GM12872 (cell line): ENCODE results near the gene RIMBP2.

Experiments used
- TF ChIP-seq, protein P1 (sequence below): IDR thresholded peaks from 3 replicates; pipeline ENCODE4 v1.5.1; 2011; ENCODE audit warnings: low read depth, mild to moderate bottlenecking, low read length, moderate library complexity; ENCODE audit not compliant: insufficient read depth

Gene RIMBP2

DNA sequence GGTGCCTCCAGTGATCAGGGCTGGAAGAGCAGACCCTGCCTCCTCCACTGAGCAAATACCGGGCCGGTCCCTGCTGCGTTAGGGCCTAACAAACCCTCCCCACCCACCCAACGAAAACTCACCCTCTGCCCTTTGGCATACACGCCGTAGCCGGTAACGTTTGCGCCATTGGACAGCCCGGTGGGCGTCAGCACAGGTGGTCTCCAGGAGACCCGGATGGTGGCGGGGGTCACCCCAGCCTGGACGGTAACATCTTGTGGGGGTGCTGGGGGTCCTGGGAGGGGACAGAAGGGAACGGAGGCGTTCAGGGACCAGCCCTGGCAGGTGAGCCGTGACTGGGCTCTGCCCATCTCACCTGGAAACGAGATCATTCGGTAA is 277.9 kb downstream of the RIMBP2 start:
- TF ChIP-seq, protein P1, sequence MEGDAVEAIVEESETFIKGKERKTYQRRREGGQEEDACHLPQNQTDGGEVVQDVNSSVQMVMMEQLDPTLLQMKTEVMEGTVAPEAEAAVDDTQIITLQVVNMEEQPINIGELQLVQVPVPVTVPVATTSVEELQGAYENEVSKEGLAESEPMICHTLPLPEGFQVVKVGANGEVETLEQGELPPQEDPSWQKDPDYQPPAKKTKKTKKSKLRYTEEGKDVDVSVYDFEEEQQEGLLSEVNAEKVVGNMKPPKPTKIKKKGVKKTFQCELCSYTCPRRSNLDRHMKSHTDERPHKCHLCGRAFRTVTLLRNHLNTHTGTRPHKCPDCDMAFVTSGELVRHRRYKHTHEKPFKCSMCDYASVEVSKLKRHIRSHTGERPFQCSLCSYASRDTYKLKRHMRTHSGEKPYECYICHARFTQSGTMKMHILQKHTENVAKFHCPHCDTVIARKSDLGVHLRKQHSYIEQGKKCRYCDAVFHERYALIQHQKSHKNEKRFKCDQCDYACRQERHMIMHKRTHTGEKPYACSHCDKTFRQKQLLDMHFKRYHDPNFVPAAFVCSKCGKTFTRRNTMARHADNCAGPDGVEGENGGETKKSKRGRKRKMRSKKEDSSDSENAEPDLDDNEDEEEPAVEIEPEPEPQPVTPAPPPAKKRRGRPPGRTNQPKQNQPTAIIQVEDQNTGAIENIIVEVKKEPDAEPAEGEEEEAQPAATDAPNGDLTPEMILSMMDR: no peak

DNA sequence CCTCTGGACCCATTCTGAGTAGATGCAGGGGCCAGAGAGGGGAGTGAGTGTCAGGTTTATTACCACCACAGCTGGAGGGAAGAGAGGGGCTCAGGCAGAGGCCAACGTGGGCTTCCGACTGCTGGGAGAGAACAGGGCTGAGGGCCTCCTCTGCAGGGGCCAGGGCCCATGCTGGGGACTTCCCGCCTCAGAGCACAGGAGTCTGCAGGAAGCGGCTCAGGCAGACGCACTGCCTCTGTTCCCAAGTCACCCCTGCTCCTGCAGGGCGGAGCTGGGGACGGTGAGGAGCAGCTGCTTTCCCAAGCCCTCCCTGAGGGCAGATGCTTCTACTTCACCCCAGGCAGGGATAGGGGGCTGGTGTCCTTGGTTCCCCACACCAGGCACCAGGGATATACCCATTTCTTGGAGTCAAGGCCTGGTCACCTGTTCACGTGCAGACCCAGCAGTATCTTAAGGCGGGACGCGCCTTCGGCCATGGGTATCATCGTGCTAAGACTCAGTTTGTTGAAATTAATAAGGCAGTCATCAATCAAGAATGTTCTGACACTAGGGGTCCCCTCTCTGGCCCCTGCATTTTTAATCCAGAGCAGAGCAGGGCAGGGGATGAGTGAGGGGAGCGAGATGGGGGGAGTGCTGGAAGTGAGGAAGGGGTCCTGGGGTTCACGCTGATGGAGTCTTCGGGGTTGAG is 278.4 kb downstream of the RIMBP2 start:
- TF ChIP-seq, protein P1: no peak

DNA sequence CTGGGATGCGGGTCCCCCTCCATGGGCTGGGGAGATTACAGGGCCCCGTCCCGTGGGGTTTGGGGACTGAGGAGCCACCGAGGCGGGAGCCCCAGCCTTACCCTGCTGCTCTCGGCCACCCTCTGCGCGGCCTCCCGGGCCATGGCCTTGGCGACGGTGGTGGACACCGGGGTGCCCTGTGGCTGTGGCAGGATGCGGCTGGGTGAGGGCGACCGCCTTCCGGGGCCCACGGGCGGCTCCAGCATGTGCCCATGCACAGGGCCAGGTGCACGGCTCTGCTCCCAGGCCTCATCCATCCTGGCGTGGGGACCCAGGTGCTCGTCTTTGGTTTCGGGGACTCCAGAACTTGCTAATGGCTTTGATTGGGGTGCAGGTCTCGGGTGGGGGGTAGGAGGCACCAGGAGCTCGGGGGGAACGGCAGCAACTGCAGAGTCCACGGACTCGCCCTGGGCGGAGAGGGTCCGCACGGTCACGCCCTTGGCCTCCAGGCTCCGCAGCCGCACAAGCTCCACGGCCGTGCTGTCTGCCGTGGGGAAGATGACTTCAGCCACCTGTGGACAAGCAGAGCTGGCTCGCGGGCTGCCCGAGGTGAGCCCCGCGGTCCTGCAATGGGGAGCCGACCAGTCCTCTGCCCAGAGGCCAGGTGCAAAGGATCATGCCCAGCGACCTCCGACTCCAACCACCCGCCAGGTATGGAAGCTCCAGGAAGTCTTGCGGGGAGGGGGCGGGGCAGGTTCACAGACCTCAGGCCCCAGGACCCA is 279.2 kb downstream of the RIMBP2 start:
- TF ChIP-seq, protein P1: no peak

DNA sequence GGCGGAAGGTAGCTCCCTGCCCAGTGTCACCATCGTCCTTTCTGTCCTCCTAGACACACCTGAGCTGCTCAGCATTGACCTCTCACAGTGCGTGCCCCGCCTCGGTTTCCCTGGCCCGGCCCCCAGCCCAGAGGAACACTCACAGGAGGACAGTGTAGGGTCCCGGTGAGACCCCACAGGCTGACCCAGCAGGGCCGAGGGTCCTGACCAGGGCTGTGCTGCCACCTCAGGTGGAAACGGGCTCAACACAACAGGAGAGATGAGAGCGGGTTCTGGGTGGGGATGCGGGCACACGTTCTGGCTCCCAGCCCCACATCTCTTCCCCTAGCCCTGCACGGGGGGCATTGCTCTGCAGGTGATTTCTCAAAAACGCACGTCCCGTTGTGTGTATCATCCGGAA is 280.3 kb downstream of the RIMBP2 start:
- TF ChIP-seq, protein P1: no peak

DNA sequence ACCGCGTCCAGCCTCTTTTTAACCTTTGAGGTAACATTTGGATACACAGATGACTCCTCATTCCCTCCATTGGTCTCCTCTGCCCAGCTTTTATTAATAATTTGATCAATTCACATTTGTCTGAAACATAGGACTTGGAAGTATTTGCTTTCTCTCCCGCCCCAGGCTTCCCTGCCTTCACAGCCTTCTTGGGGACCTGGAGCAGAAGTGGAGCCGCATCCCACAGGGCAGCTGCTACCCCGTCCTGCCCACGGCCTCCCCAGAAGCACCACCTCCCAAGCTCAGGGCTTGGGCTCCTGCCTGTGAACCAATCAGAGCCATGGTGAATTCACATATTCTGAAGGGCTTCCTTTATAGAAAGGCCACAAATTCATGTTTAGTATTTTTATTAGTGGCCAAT is 280.8 kb downstream of the RIMBP2 start:
- TF ChIP-seq, protein P1: no peak

DNA sequence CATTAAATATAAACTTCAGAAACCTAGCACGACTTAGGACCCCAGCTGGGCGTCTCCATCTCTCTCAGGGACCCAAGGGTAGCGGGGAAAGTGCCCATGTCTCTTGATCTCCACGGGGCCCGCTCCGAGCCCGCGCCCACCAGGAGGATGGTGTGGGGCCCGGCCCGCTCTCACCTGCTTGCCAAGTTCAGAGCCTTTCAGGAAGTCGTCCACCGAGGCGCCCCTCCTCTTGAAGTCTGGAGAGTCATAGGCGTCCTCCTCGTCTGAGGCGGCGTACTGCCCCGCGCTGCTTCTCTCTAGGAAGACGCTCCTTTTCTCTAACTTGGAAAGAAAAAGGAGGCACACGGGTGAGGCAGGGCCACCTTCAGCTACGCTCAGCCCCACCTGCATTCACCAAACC is 281.5 kb downstream of the RIMBP2 start:
- TF ChIP-seq, protein P1: no peak

DNA sequence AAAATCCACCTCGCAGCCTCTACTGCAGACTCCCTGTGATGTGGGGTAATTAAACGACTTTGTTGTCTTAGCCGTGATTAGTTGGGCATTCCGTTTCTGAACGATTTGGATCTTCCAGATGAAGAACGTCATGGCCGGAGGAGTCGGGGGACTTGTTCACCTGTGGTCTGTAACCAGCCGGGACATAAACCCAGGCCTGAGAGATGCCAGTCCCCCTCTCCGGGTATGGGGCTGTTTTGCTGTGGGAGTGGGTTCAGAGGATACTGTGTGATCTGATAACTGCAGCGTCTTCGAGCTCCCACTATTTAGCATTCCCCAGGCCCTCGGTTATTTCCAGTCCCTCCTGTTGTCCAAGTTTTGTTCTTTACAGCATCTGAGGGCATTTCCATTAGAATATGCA is 282.3 kb downstream of the RIMBP2 start:
- TF ChIP-seq, protein P1: no peak
